Erythroblast (primary cell): Measurements from ENCODE around the gene PPP1R3E.
"Not testable (repeated sequence)": the region's sequence is repeated elsewhere in the genome, so short reads cannot be mapped to it uniquely, and the experiment has no call there.

Source experiments
- DNase-seq, 2 experiments: peaks; one replicate each; lab custom pipeline; 2025; lab: John Stamatoyannopoulos, UW
- GATA1 ChIP-seq: IDR thresholded peaks from 2 replicates; pipeline ENCODE4 v1.6.1; 2011; ENCODE audit warnings: low read depth, mild to moderate bottlenecking, control low read depth, low read length, moderate library complexity
- POLR2A ChIP-seq: IDR thresholded peaks from 2 replicates; pipeline ENCODE4 v1.6.1; 2011; ENCODE audit warnings: mild to moderate bottlenecking, low read length

PPP1R3E gene

GRCh38 chr14:23327947-23328744 is 25.5 kb upstream of the PPP1R3E start:
- DNase-seq, result peak; percentile 77 to 88
- TF ChIP-seq POLR2A (no peak), GATA1 (no peak)

- DNase-seq, result no peak
- TF ChIP-seq POLR2A (no peak), GATA1 (no peak)
Observed at GRCh38 chr14:23326491-23327332, 24.1 kb upstream of the PPP1R3E start.

- not testable (repeated sequence) for DNase-seq
Observed at GRCh38 chr14:23325746-23326145, 23.1 kb upstream of the PPP1R3E start.

GRCh38 chr14:23324993-23325392 is 22.3 kb upstream of the PPP1R3E start:
- DNase-seq, result no peak
- TF ChIP-seq GATA1, result no peak
- no peak for TF ChIP-seq POLR2A

- no peak for DNase-seq
- no peak for TF ChIP-seq GATA1
- TF ChIP-seq POLR2A, result no peak
Observed at GRCh38 chr14:23324455-23324846, 21.8 kb upstream of the PPP1R3E start.

GRCh38 chr14:23323838-23324454 is 21.3 kb upstream of the PPP1R3E start:
- no peak for DNase-seq
- TF ChIP-seq GATA1, result no peak
- TF ChIP-seq POLR2A, result no peak

- DNase-seq, result no peak
- TF ChIP-seq POLR2A, result no peak
- TF ChIP-seq GATA1, result no peak
Observed at GRCh38 chr14:23322568-23323517, 20.2 kb upstream of the PPP1R3E start.

GRCh38 chr14:23321572-23322547 is 19.2 kb upstream of the PPP1R3E start:
- TF ChIP-seq GATA1 (no peak), POLR2A (peak; percentile 52)
- peak; percentile 67 to 76 for DNase-seq

GRCh38 chr14:23320584-23321571 is 18.2 kb upstream of the PPP1R3E start, which contains the start of gene PABPN1:
Gene PABPN1 (plus strand): TSS chr14:23321457. CDS start chr14:23321470, 13 bp downstream.
- peak; percentile 100 for DNase-seq
- TF ChIP-seq POLR2A (peak; percentile 88), GATA1 (no peak)

GRCh38 chr14:23319746-23320583 is 17.3 kb upstream of the PPP1R3E start:
- no peak for TF ChIP-seq POLR2A
- TF ChIP-seq GATA1, result no peak
- no peak for DNase-seq

- DNase-seq, result no peak
- TF ChIP-seq POLR2A (no peak), GATA1 (no peak)
Observed at GRCh38 chr14:23316300-23316699, 13.6 kb upstream of the PPP1R3E start.
